Calu3 (cell line): Measurements from ENCODE around the gene PPM1L. TPM values are rescaled to one million over a fixed set of nuclear protein-coding genes. Genes with fewer than 3 reads are reported as not detected.

Source experiments
- BruUV-seq: library from RNA; stranded (reverse); fragments of 400-500 nt; replicated peaks from 2 replicates; lab custom pipeline; 2021; lab: Mats Ljungman, UMichigan
- CTCF ChIA-PET: fragments of 300-600 bp; sonication (Branson Sonifier 250); formaldehyde crosslinking; loops from one replicate; lab custom pipeline; 2022; ENCODE audit warnings: antibody characterized with exemption; lab: Charles Lee
- DNase-seq: peaks from one replicate; pipeline ENCODE4 v3.0.0; 2022
- H3K27ac Mint-ChIP-seq: one replicate; pipeline ENCODE4 v1.8.0; 2022; ENCODE audit warnings: mixed read lengths; ENCODE audit not compliant: unreplicated experiment
- H3K27me3 Mint-ChIP-seq: one replicate; pipeline ENCODE4 v1.8.0; 2022; ENCODE audit warnings: mixed read lengths; ENCODE audit not compliant: unreplicated experiment
- H3K36me3 Mint-ChIP-seq: one replicate; pipeline ENCODE4 v1.8.0; 2022; ENCODE audit warnings: mild to moderate bottlenecking, moderate library complexity, mixed read lengths; ENCODE audit not compliant: insufficient read depth, unreplicated experiment
- H3K4me1 Mint-ChIP-seq: one replicate; pipeline ENCODE4 v1.8.0; 2022; ENCODE audit warnings: mild to moderate bottlenecking, low read depth, mixed read lengths; ENCODE audit not compliant: unreplicated experiment
- H3K4me3 Mint-ChIP-seq: one replicate; pipeline ENCODE4 v1.8.0; 2022; ENCODE audit warnings: mild to moderate bottlenecking, low read depth, moderate library complexity, mixed read lengths; ENCODE audit not compliant: unreplicated experiment
- H3K9me3 Mint-ChIP-seq: one replicate; pipeline ENCODE4 v1.8.0; 2022; ENCODE audit warnings: low read depth, mixed read lengths; ENCODE audit not compliant: unreplicated experiment
- intact Hi-C: fragments of 100-400 bp; cut with micrococcal nuclease; formaldehyde crosslinking; loops from one replicate; pipeline ENCODE4 v1.10.0; 2022; ENCODE audit not compliant: unreplicated experiment
- total RNA-seq: library from RNA; stranded (reverse); gene quantifications from 2 replicates; pipeline ENCODE4 v1.2.3, GENCODE V29; 2022
- TF ChIP-seq, protein P1 (sequence below): fragments of 200-600 bp; IDR thresholded peaks from one replicate; pipeline ENCODE4 v1.8.0; 2022; ENCODE audit warnings: antibody characterized with exemption; ENCODE audit not compliant: unreplicated experiment

The PPM1L gene
- total RNA-seq, 1 experiment from 2014 or later = 18.4 TPM

DNA sequence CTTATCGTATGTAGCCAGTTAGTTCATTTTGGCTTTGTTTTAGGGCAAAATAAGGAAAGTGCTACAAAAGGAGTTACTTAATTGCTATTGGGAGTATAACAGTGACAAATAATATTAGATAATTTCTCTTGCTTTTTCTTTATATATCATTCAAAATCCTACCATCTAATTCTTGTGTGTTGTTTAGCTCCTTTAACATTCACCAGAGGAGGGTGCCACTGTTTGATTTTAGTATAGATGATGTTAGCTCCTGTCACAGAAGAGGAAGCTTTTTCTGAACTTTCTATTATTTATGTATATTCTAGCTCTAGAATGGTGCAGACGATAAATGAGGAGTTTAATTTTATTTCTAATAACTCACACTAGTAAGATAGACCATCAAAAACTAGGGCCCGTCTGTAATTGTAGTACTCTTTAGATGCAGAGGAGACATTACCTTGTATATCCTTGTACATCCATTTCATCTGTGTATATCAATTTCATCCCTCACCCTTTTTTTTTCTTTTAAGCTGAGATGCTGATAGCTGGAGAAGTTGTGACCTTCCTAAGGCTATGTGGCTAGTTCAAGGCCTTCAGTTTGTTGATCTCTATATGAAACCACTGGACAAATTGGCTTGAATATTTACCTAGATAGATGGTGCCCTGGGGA lies 3.0 kb downstream of the PPM1L start:
- Mint-ChIP-seq H3K36me3 (peaks cover 38% of the 10 kb centered on the region), H3K27ac (no peak overlapping the region), H3K9me3 (peaks cover 2% of the 10 kb centered on the region), H3K27me3 (no peaks in the 10 kb centered on the region), H3K4me3 (no peak overlapping the region), H3K4me1 (peaks cover 23% of the 10 kb centered on the region)
- TF ChIP-seq, protein P1, sequence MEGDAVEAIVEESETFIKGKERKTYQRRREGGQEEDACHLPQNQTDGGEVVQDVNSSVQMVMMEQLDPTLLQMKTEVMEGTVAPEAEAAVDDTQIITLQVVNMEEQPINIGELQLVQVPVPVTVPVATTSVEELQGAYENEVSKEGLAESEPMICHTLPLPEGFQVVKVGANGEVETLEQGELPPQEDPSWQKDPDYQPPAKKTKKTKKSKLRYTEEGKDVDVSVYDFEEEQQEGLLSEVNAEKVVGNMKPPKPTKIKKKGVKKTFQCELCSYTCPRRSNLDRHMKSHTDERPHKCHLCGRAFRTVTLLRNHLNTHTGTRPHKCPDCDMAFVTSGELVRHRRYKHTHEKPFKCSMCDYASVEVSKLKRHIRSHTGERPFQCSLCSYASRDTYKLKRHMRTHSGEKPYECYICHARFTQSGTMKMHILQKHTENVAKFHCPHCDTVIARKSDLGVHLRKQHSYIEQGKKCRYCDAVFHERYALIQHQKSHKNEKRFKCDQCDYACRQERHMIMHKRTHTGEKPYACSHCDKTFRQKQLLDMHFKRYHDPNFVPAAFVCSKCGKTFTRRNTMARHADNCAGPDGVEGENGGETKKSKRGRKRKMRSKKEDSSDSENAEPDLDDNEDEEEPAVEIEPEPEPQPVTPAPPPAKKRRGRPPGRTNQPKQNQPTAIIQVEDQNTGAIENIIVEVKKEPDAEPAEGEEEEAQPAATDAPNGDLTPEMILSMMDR = no peak
- no TSS peak for BruUV-seq
- DNase-seq = no peak
- CTCF ChIA-PET = interaction anchor here (0.8 to 1.1 kb wide), 4 partner anchors 10 to 183 kb away, joined by 3 read pairs; no protein-coding TSS in a partner anchor
- intact Hi-C loops = loop anchor here (1.0 kb wide), 1 partner anchor 170 kb away; no protein-coding TSS in a partner anchor

DNA sequence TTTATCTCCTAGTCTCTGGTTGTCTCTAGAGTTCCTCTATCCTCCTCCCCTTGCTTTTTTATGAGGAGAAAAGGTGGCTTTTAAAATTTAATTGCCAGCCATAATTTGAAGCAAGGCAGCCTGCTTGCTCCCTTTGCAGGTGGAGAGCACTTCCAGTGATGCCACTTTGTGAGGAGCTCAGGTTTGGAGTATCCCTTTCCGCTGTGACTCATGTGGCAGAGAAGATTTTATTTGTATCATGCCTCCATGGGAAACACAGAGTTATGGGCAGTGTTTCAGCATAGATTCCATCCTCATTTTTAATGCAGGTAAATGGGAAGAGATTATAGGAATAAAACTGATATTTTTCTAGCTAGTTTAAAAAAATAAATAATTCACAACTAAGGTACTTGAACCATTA lies 7.0 kb downstream of the PPM1L start:
- Mint-ChIP-seq H3K36me3 (no peaks in the 10 kb centered on the region), H3K4me3 (no peak overlapping the region), H3K27ac (no peak overlapping the region), H3K9me3 (peaks cover 2% of the 10 kb centered on the region), H3K27me3 (no peaks in the 10 kb centered on the region), H3K4me1 (peaks cover 3% of the 10 kb centered on the region)
- TF ChIP-seq, protein P1 = no peak
- CTCF ChIA-PET = no interaction called here
- no TSS peak for BruUV-seq
- intact Hi-C loops = no loop called here
- no peak for DNase-seq

DNA sequence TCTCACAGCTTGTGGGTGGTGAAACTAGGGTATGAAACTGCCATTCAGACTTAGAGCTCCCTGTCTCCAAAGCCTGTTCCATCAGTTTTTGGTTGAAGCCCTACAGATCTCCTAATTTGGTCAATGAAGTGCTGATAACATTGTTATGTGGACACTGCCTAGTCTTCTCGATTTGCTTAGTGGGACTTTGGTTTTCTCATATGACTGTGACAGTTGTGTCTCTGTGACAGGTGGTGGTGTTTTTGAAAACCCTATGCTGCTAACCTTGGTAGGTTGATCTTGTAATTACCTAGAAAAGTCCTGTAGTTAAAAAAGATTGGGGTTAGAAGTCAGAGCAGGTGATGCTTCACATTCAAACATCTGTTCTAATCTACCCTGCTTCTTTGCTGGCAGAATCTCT lies 9.2 kb downstream of the PPM1L start:
- intact Hi-C loops = no loop called here
- Mint-ChIP-seq H3K27ac (no peak overlapping the region), H3K4me3 (no peak overlapping the region), H3K36me3 (no peaks in the 10 kb centered on the region), H3K4me1 (no peaks in the 10 kb centered on the region), H3K9me3 (peaks cover 2% of the 10 kb centered on the region), H3K27me3 (no peaks in the 10 kb centered on the region)
- TF ChIP-seq, protein P1 = no peak
- no TSS peak for BruUV-seq
- CTCF ChIA-PET = no interaction called here
- DNase-seq = no peak

DNA sequence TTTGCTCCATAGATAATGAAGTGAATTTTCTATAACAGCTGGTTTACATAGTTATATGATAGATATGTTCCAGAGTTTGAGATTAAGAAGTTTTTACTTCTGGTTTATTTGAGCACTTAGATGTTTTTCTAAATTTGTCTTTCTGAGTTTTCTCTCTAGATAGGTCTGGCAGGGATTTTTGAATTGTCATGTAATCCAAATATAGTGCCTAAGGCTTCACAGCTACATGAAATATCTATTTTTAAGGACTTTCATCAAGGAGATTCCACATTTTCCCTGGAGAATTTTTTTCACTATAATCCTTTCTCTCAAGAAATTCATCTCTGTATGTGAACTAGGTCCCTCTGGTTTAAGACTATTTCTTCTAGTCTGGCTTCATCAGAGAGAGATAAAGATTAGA lies 12.0 kb downstream of the PPM1L start:
- CTCF ChIA-PET = no interaction called here
- Mint-ChIP-seq H3K4me1 (no peaks in the 10 kb centered on the region), H3K27me3 (no peaks in the 10 kb centered on the region), H3K36me3 (no peaks in the 10 kb centered on the region), H3K9me3 (no peaks in the 10 kb centered on the region), H3K4me3 (no peak overlapping the region), H3K27ac (no peak overlapping the region)
- BruUV-seq = no TSS peak
- DNase-seq = no peak
- TF ChIP-seq, protein P1 = no peak
- intact Hi-C loops = no loop called here
